Stomach (tissue), 4 donors: Measurements from ENCODE around the gene GPR176.

ENCODE experiments used
- CTCF ChIP-seq, 7 experiments: fragments of 450-650 bp in 4 of 7; fragments of 200-600 bp in 3 of 7; sonication (generic) in 3 of 7; IDR thresholded peaks; one replicate each; pipeline ENCODE4 v1.5.1; 2016 to 2019; ENCODE audit warnings: antibody characterized with exemption in 7 of 7, control low read depth in 2 of 7, mild to moderate bottlenecking in 1 of 7
- POLR2A ChIP-seq, 4 donors: fragments of 450-650 bp; IDR thresholded peaks; one replicate each; pipeline ENCODE4 v1.6.1; 2016; ENCODE audit warnings: antibody characterized with exemption in 4 of 4, control low read depth in 2 of 4, mild to moderate bottlenecking in 1 of 4, moderate library complexity in 1 of 4

GRCh38 chr15:39845582-39845981 lies 74.5 kb downstream of the GPR176 start:
- TF ChIP-seq POLR2A (IDR thresholded peaks at IDR 0.05), result no peak
- no peak for TF ChIP-seq CTCF (IDR thresholded peaks at IDR 0.05)
